GM18526 (cell line): ENCODE data around the gene NUP210.

Source experiments
- POLR2A ChIP-seq: IDR thresholded peaks from 3 replicates; pipeline ENCODE4 v1.6.1; 2011; ENCODE audit not compliant: insufficient read length; ENCODE audit errors: extremely low read depth

The NUP210 gene

GRCh38 chr3:13440204-13440817, 20.2 kb upstream of the NUP210 start:
- TF ChIP-seq POLR2A, result no peak

GRCh38 chr3:13433912-13434311, 13.8 kb upstream of the NUP210 start:
- no peak for TF ChIP-seq POLR2A

- no peak for TF ChIP-seq POLR2A
Measured at GRCh38 chr3:13432093-13432492, 12.0 kb upstream of the NUP210 start.

- TF ChIP-seq POLR2A, result no peak
Measured at GRCh38 chr3:13429631-13430291, 9.6 kb upstream of the NUP210 start.

- no peak for TF ChIP-seq POLR2A
Measured at GRCh38 chr3:13427662-13428603, 7.8 kb upstream of the NUP210 start.

GRCh38 chr3:13426591-13426990, 6.5 kb upstream of the NUP210 start:
- no peak for TF ChIP-seq POLR2A

- TF ChIP-seq POLR2A, result no peak
Measured at GRCh38 chr3:13425689-13426088, 5.6 kb upstream of the NUP210 start.

- TF ChIP-seq POLR2A, result no peak
Measured at GRCh38 chr3:13424865-13425617, 4.9 kb upstream of the NUP210 start.

GRCh38 chr3:13424141-13424844, 4.2 kb upstream of the NUP210 start:
- no peak for TF ChIP-seq POLR2A

- no peak for TF ChIP-seq POLR2A
Measured at GRCh38 chr3:13420831-13421765, 976 bp upstream of the NUP210 start.

- TF ChIP-seq POLR2A, result no peak
Measured at GRCh38 chr3:13419505-13420044, 547 bp downstream of the NUP210 start.

- no peak for TF ChIP-seq POLR2A
Measured at GRCh38 chr3:13417166-13417947, 2.8 kb downstream of the NUP210 start.
